ENCODE measurements around the gene SLC17A9. TPM values are rescaled to one million over a fixed set of nuclear protein-coding genes. Genes with fewer than 3 reads are reported as not detected.

The SLC17A9 gene
- total and polyA plus RNA-seq, 2 of the 8 experiments (the other 6 are each of a cell fraction or from before 2014, with no cell fraction given), result 23.5 to 35.2 TPM

GRCh38 chr20:63003546-63003945, 51.0 kb downstream of the SLC17A9 start (continued):
- TF ChIP-seq ZNF274 (IDR thresholded peaks at IDR 0.05; ENCODE audit: borderline replicate concordance, extremely low read depth, low read length) (no peak), ASH2L (IDR thresholded peaks at IDR 0.05; ENCODE audit: low read length) (no peak), SIRT6 (IDR thresholded peaks at IDR 0.05; ENCODE audit: low read length) (no peak), MAX (IDR thresholded peaks at IDR 0.05) (no peak), TCF12 (IDR thresholded peaks at IDR 0.05; ENCODE audit: low read depth, low read length) (0 out of 2 replicates have a peak, but pooled peaks have one; percentile 2), E2F6 (IDR thresholded peaks at IDR 0.05) (no peak), HDAC6 (IDR thresholded peaks at IDR 0.05; ENCODE audit: low read depth, low read length) (no peak), BACH1 (IDR thresholded peaks at IDR 0.05; ENCODE audit: low read length) (no peak), EZH2 (IDR thresholded peaks at IDR 0.05; ENCODE audit: low read depth, low read length, severe bottlenecking) (no peak), PHF8 (conservative IDR thresholded peaks at IDR 0.05; ENCODE audit: low read depth, low read length) (no peak), SUZ12 (IDR thresholded peaks at IDR 0.05; ENCODE audit: low read length) (no peak), KDM1A (IDR thresholded peaks at IDR 0.05; ENCODE audit: borderline replicate concordance, low read length) (no peak), CTBP2 (IDR thresholded peaks at IDR 0.05; ENCODE audit: borderline replicate concordance, insufficient read depth, insufficient read length, low read length) (no peak), CHD1 (IDR thresholded peaks at IDR 0.05; ENCODE audit: low read depth, low read length) (no peak), CHD2 (IDR thresholded peaks at IDR 0.05; ENCODE audit: low read length) (no peak), TAF1 (IDR thresholded peaks at IDR 0.05; ENCODE audit: low read depth, low read length) (no peak), EP300 (IDR thresholded peaks at IDR 0.05; ENCODE audit: borderline replicate concordance in 1 of 2, low read depth in 2 of 2, low read length in 2 of 2) (no peak; a peak in 1 of 3 replicates), NANOG (IDR thresholded peaks at IDR 0.05; ENCODE audit: insufficient read depth, low read depth, low read length, poor library complexity, severe bottlenecking) (no peak), ATF2 (IDR thresholded peaks at IDR 0.05; ENCODE audit: low read length) (no peak), BRCA1 (IDR thresholded peaks at IDR 0.05; ENCODE audit: low read depth, low read length) (no peak), RBBP5 (IDR thresholded peaks at IDR 0.05; ENCODE audit: borderline replicate concordance, low read depth, low read length) (no peak), JUND (IDR thresholded peaks at IDR 0.05; ENCODE audit: low read length) (no peak), CREB1 (IDR thresholded peaks at IDR 0.05) (peak; percentile 56)

All from H1 (cell line).